ENCODE data around the gene ZNF678. TPM values are rescaled to one million over a fixed set of nuclear protein-coding genes. Genes with fewer than 3 reads are reported as not detected.

ZNF678 gene
- total and polyA plus RNA-seq, 2 of the 8 experiments (the other 6 are each of a cell fraction or from before 2014, with no cell fraction given), result 6.9 to 28.3 TPM

- POLR2A ChIA-PET (ENCODE audit: partially characterized antibody), result no interaction called here
- no peak overlapping the region for H3K4me3 ChIP-seq (ENCODE audit: extremely low read depth in 1 of 4, insufficient read depth in 2 of 4, low read depth in 3 of 4, low read length in 4 of 4)
- 97% methylated on average over 8 of the region's 8 CpGs; no CpG with 5 or more reads in 1 of the 2 experiments for WGBS, 2 experiments (ENCODE audit: extremely low coverage in 1 of 2, insufficient coverage in 1 of 2, insufficient read length in 1 of 2, insufficient replicate concordance in 2 of 2, low coverage in 1 of 2, low lambda C conversion rate in 2 of 2, missing lambda C conversion rate in 1 of 2)
- CTCF ChIA-PET (ENCODE audit: partially characterized antibody), result interaction anchor here (0.8 kb wide), 1 partner anchor 183 kb away, joined by 3 read pairs; no protein-coding TSS in a partner anchor
- no peaks in the 10 kb centered on the region for H4K20me1 ChIP-seq (replicated peaks in 1 of 2; ENCODE audit: control insufficient read depth in 1 of 2, insufficient read depth in 2 of 2, low read length in 2 of 2)
- no peak overlapping the region for H3K18ac ChIP-seq (ENCODE audit: extremely low read depth, low read length)
- no peak overlapping the region for H3K4ac ChIP-seq (replicated peaks; ENCODE audit: insufficient read length, low read depth, low read length)
- H3K27me3 ChIP-seq (replicated peaks in 1 of 4; ENCODE audit: control insufficient read depth in 3 of 4, extremely low read depth in 1 of 4, insufficient read depth in 3 of 4, low read length in 3 of 4), result peaks cover 0 to 2% (median 1%) of the 10 kb centered on the region in 4 experiments; a peak in 5 of 7 replicates
- no peak overlapping the region for H3K9ac ChIP-seq (replicated peaks in 1 of 4; ENCODE audit: extremely low read depth in 1 of 4, low read depth in 3 of 4, low read length in 3 of 4)
- no peak overlapping the region for H4K8ac ChIP-seq (ENCODE audit: extremely low read depth, insufficient read depth, low read length)
- H2BK15ac ChIP-seq (ENCODE audit: low read length), result no peak overlapping the region
- H3K79me1 ChIP-seq (ENCODE audit: low read depth, low read length), result no peaks in the 10 kb centered on the region
- H3K4me2 ChIP-seq (ENCODE audit: insufficient read depth in 1 of 2, low read depth in 2 of 2, low read length in 2 of 2), result no peak overlapping the region
- no peak for DNase-seq (ENCODE audit: low read depth in 1 of 2, low spot score in 2 of 2)
- H3K27ac ChIP-seq (ENCODE audit: low read depth, low read length), result no peak overlapping the region
- no peak overlapping the region for H2AFZ ChIP-seq (ENCODE audit: low read length)
- no peak overlapping the region for H3K23ac ChIP-seq (ENCODE audit: insufficient read length)
- 0 out of 2 replicates have a peak overlapping the region, but pooled peaks have one; percentile 13 for H2AK5ac ChIP-seq (ENCODE audit: low read depth, low read length)
- H2BK5ac ChIP-seq (ENCODE audit: low read depth, low read length), result no peak overlapping the region
- no peak overlapping the region for H4K91ac ChIP-seq (replicated peaks; ENCODE audit: insufficient read length, low read length)
- H2BK120ac ChIP-seq (replicated peaks; ENCODE audit: low read depth, low read length), result no peak overlapping the region
- peaks cover 0 to 6% (median 0%) of the 10 kb centered on the region in 4 experiments; a peak in 2 of 7 replicates for H3K4me1 ChIP-seq (replicated peaks in 1 of 4; ENCODE audit: control insufficient read depth in 3 of 4, insufficient read depth in 4 of 4, low read length in 3 of 4)
- no peak overlapping the region for H2BK12ac ChIP-seq (ENCODE audit: low read depth, low read length)
- no peak overlapping the region for H3K14ac ChIP-seq (ENCODE audit: insufficient read length)
- no peaks in the 10 kb centered on the region for H3K79me2 ChIP-seq (ENCODE audit: control insufficient read depth in 1 of 2, insufficient read depth in 2 of 2, low read length in 2 of 2)
- no peak overlapping the region for H2BK20ac ChIP-seq (ENCODE audit: low read length)
- FAIRE-seq, result no peak
- H3K36me3 ChIP-seq (ENCODE audit: control insufficient read depth in 2 of 4, insufficient read depth in 4 of 4, low read length in 3 of 4), result no peaks in the 10 kb centered on the region
- no peak overlapping the region for H3K56ac ChIP-seq (replicated peaks; ENCODE audit: insufficient read length, low read depth, low read length)
- H3K23me2 ChIP-seq (ENCODE audit: low read depth, low read length), result peaks cover 7% of the 10 kb centered on the region; the same call in 1 of the 2 replicates
- peaks cover 4 to 21% of the 10 kb centered on the region in 2 experiments; a peak in 2 of 4 replicates for H3K9me3 ChIP-seq (ENCODE audit: insufficient read depth in 2 of 2, low read depth in 1 of 2, low read length in 1 of 2)
- no peak overlapping the region for H4K5ac ChIP-seq (ENCODE audit: insufficient read length, low read depth, low read length)
- no peak for TF ChIP-seq PHF8 (conservative IDR thresholded peaks at IDR 0.05; ENCODE audit: low read depth, low read length)
- no peak for TF ChIP-seq KDM4A (IDR thresholded peaks at IDR 0.05; ENCODE audit: low read depth, low read length, severe bottlenecking)
- TF ChIP-seq, protein P1, sequence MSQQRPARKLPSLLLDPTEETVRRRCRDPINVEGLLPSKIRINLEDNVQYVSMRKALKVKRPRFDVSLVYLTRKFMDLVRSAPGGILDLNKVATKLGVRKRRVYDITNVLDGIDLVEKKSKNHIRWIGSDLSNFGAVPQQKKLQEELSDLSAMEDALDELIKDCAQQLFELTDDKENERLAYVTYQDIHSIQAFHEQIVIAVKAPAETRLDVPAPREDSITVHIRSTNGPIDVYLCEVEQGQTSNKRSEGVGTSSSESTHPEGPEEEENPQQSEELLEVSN (IDR thresholded peaks at IDR 0.05), result no peak
- no peak for TF ChIP-seq SP2 (IDR thresholded peaks at IDR 0.05; ENCODE audit: low read length)
- TF ChIP-seq TBP (IDR thresholded peaks at IDR 0.05; ENCODE audit: low read depth, low read length), result no peak
These were observed 16.6 kb upstream of the ZNF678 start for GRCh38 chr1:227546598-227547309.

All from H1 (cell line).